ENCODE measurements around the gene APLP2. TPM values are rescaled to one million over a fixed set of nuclear protein-coding genes. Genes with fewer than 3 reads are reported as not detected.
A peak's percentile ranks its signal among the peaks of the same experiment; 100 is the strongest.
"Not testable (repeated sequence)": the region's sequence is repeated elsewhere in the genome, so short reads cannot be mapped to it uniquely, and the experiment has no call there.

The APLP2 gene
- total RNA-seq, 1 donor from 2014 or later: 285 TPM

- intact Hi-C loops (cut with DNase I): no loop called here
- no peak for ATAC-seq
- no peak for DNase-seq (ENCODE audit: missing footprints)
Observed at GRCh38 chr11:130159139-130159538, 89.4 kb downstream of the APLP2 start.

GRCh38 chr11:130159657-130160497 lies 90.2 kb downstream of the APLP2 start, which contains the start of gene ST14:
ST14 (plus strand) TSS chr11:130159782; CDS start chr11:130159980, 198 bp downstream.
- ATAC-seq (peak; percentile 18), DNase-seq (ENCODE audit: missing footprints) (peak; percentile 85)
- intact Hi-C loops (cut with DNase I): no loop called here

GRCh38 chr11:130160498-130161155 lies 90.9 kb downstream of the APLP2 start:
- ATAC-seq: no peak
- no peak for DNase-seq (ENCODE audit: missing footprints)
- intact Hi-C loops (cut with DNase I): no loop called here

- no peak for DNase-seq (ENCODE audit: missing footprints)
Observed at GRCh38 chr11:130161441-130162145, 91.9 kb downstream of the APLP2 start.

GRCh38 chr11:130162733-130163132 lies 93.0 kb downstream of the APLP2 start:
- DNase-seq (ENCODE audit: missing footprints) (no peak), ATAC-seq (no peak)
- intact Hi-C loops (cut with DNase I): no loop called here

More at GRCh38 chr11:130161441-130162145, 91.9 kb downstream of the APLP2 start:
- intact Hi-C loops (cut with DNase I): no loop called here
- no peak for ATAC-seq

- DNase-seq (ENCODE audit: missing footprints) (no peak), ATAC-seq (peak; percentile 41)
- intact Hi-C loops (cut with DNase I): no loop called here
Observed at GRCh38 chr11:130163346-130164220, 93.9 kb downstream of the APLP2 start.

- ATAC-seq: no peak
- intact Hi-C loops (cut with DNase I): no loop called here
- no peak for DNase-seq (ENCODE audit: missing footprints)
Observed at GRCh38 chr11:130164221-130164570, 94.5 kb downstream of the APLP2 start.

GRCh38 chr11:130165601-130166456 lies 96.1 kb downstream of the APLP2 start:
- DNase-seq (ENCODE audit: missing footprints) (no peak), ATAC-seq (no peak)
- intact Hi-C loops (cut with DNase I): no loop called here

- ATAC-seq (no peak), DNase-seq (ENCODE audit: missing footprints) (no peak)
- intact Hi-C loops (cut with DNase I): no loop called here
Observed at GRCh38 chr11:130166457-130166784, 96.7 kb downstream of the APLP2 start.

GRCh38 chr11:130167146-130167545 lies 97.5 kb downstream of the APLP2 start:
- intact Hi-C loops (cut with DNase I): no loop called here
- ATAC-seq (no peak), DNase-seq (ENCODE audit: missing footprints) (no peak)

GRCh38 chr11:130168105-130168504 lies 98.4 kb downstream of the APLP2 start:
- intact Hi-C loops (cut with DNase I): no loop called here
- no peak for ATAC-seq
- no peak for DNase-seq (ENCODE audit: missing footprints)

GRCh38 chr11:130170345-130170744 lies 100.7 kb downstream of the APLP2 start:
- DNase-seq (ENCODE audit: missing footprints) (no peak), ATAC-seq (no peak)
- intact Hi-C loops (cut with DNase I): no loop called here

- ATAC-seq (no peak), DNase-seq (ENCODE audit: missing footprints) (no peak)
- intact Hi-C loops (cut with DNase I): no loop called here
Observed at GRCh38 chr11:130171534-130171933, 101.8 kb downstream of the APLP2 start.

GRCh38 chr11:130172001-130172400 lies 102.3 kb downstream of the APLP2 start:
- ATAC-seq; intact Hi-C loops (cut with DNase I); DNase-seq (ENCODE audit: missing footprints): not testable (repeated sequence)

- DNase-seq (ENCODE audit: missing footprints) (no peak), ATAC-seq (no peak)
- intact Hi-C loops (cut with DNase I): no loop called here
Observed at GRCh38 chr11:130174642-130175041, 104.9 kb downstream of the APLP2 start.

- ATAC-seq (no peak), DNase-seq (ENCODE audit: missing footprints) (no peak)
- intact Hi-C loops (cut with DNase I): no loop called here
Observed at GRCh38 chr11:130175898-130176297, 106.2 kb downstream of the APLP2 start.

GRCh38 chr11:130177782-130178181 lies 108.1 kb downstream of the APLP2 start:
- no peak for ATAC-seq
- intact Hi-C loops (cut with DNase I): no loop called here
- no peak for DNase-seq (ENCODE audit: missing footprints)

All from Right ventricle myocardium inferior (tissue), 1 donor.